GM12878 (cell line): ENCODE results near the gene SNED1. TPM values are rescaled to one million over a fixed set of nuclear protein-coding genes. Genes with fewer than 3 reads are reported as not detected.

Experiments used
- ATAC-seq: fragments of 200-7000 bp; cut with Tn5 transposase; 3 replicates; pipeline ENCODE4 v1.9.1; 2020; ENCODE audit warnings: mild to moderate bottlenecking, moderate library complexity
- BruUV-seq: library from RNA; stranded (reverse); fragments of 400-500 nt; replicated peaks from 2 replicates; lab custom pipeline; 2021; lab: Mats Ljungman, UMichigan
- CTCF ChIA-PET: fragments of 300-600 bp; sonication (Branson Sonifier 250); formaldehyde crosslinking; extraction: SDS; loops from one replicate; lab custom pipeline; 2021; ENCODE audit warnings: inconsistent platforms; lab: Yijun Ruan, JAX
- POLR2A ChIA-PET: fragments of 350-600 bp; formaldehyde crosslinking; extraction: SDS; loops from one replicate; lab custom pipeline; 2021; ENCODE audit warnings: inconsistent platforms; lab: Charles Lee
- RAD21 ChIA-PET: fragments of 300-600 bp; sonication (Branson Sonifier 250); formaldehyde crosslinking; loops from one replicate; lab custom pipeline; 2023; ENCODE audit warnings: antibody characterized with exemption; ENCODE audit not compliant: unreplicated experiment; lab: Charles Lee
- SMC1A ChIA-PET: fragments of 300-600 bp; sonication (Branson Sonifier 250); formaldehyde crosslinking; loops from one replicate; lab custom pipeline; 2023; ENCODE audit not compliant: unreplicated experiment, uncharacterized antibody; lab: Charles Lee
- DNase-seq: peaks from one replicate; pipeline ENCODE4 v3.0.0-alpha.2; 2011; ENCODE audit warnings: low read depth, low spot score
- FAIRE-seq: peaks from 3 replicates; lab custom pipeline; 2011; peaks lifted over from hg19 to GRCh38; lab: Jason Lieb, UNC
- H2AFZ ChIP-seq: 2 replicates; pipeline ENCODE4 v1.6.0; 2011; ENCODE audit warnings: low read depth, low read length, control low read depth; ENCODE audit not compliant: control insufficient read depth
- H3K27ac ChIP-seq: 2 replicates; pipeline ENCODE4 v1.5.1; 2011; ENCODE audit warnings: control low read depth; ENCODE audit not compliant: control insufficient read depth, insufficient read depth
- H3K27me3 ChIP-seq, 2 experiments: replicated peaks in 1 of 2; 2 replicates each; pipeline versions ENCODE4 v1.6.0 to v1.6.1; 2011; ENCODE audit warnings: low read length in 1 of 2; ENCODE audit not compliant: control insufficient read depth in 2 of 2, insufficient read depth in 2 of 2
- H3K36me3 ChIP-seq, 2 experiments: 2 replicates each; pipeline ENCODE4 v1.5.1; 2011; ENCODE audit warnings: low read length in 1 of 2; ENCODE audit not compliant: control insufficient read depth in 2 of 2, insufficient read depth in 2 of 2
- H3K4me1 ChIP-seq: 2 replicates; pipeline ENCODE4 v1.6.1; 2011; ENCODE audit warnings: mild to moderate bottlenecking, low read length, moderate library complexity, mixed read lengths; ENCODE audit not compliant: control insufficient read depth, insufficient read depth
- H3K4me2 ChIP-seq: 2 replicates; pipeline ENCODE4 v1.6.0; 2011; ENCODE audit warnings: control low read depth; ENCODE audit not compliant: control insufficient read depth, insufficient read depth
- H3K4me3 ChIP-seq: fragments of 200-600 bp; sonication (generic); 2 replicates; pipeline ENCODE4 v1.5.1; 2016
- H3K79me2 ChIP-seq: 2 replicates; pipeline ENCODE4 v1.6.0; 2011; ENCODE audit warnings: low read length; ENCODE audit not compliant: control insufficient read depth, insufficient read depth
- H3K9ac ChIP-seq: 2 replicates; pipeline ENCODE4 v1.8.0; 2011; ENCODE audit warnings: low read length, control low read depth, mixed read lengths; ENCODE audit not compliant: control insufficient read depth, insufficient read depth
- H3K9me3 ChIP-seq: replicated peaks from 3 replicates; pipeline ENCODE4 v1.5.1; 2011; ENCODE audit warnings: mild to moderate bottlenecking, low read length; ENCODE audit not compliant: control insufficient read depth, insufficient read depth
- H4K20me1 ChIP-seq: 2 replicates; pipeline ENCODE4 v1.6.0; 2011; ENCODE audit not compliant: control insufficient read depth, insufficient read depth
- BRCA1 ChIP-seq: IDR thresholded peaks from 2 replicates; pipeline ENCODE4 v1.6.1; 2011; ENCODE audit warnings: low read depth, low read length, improper control_type of control experiment
- E2F8 ChIP-seq: fragments of 450-650 bp; IDR thresholded peaks from 2 replicates; pipeline ENCODE4 v1.6.1; 2018; ENCODE audit warnings: mild to moderate bottlenecking, low read depth, moderate library complexity; ENCODE audit not compliant: partially characterized antibody
- ELK1 ChIP-seq: IDR thresholded peaks from 2 replicates; pipeline ENCODE4 v1.6.1; 2012; ENCODE audit warnings: low read depth, low read length, improper control_type of control experiment
- MEF2A ChIP-seq: IDR thresholded peaks from 2 replicates; pipeline ENCODE4 v1.6.1; 2011; ENCODE audit warnings: low read depth, mild to moderate bottlenecking, low read length, moderate library complexity; ENCODE audit not compliant: insufficient read depth
- MEF2B ChIP-seq: fragments of 450-650 bp; IDR thresholded peaks from 2 replicates; pipeline ENCODE4 v1.6.1; 2018; ENCODE audit warnings: mild to moderate bottlenecking, moderate library complexity; ENCODE audit not compliant: partially characterized antibody, poor library complexity, severe bottlenecking
- MXI1 ChIP-seq: fragments of 150-350 bp; IDR thresholded peaks from 2 replicates; pipeline ENCODE4 v1.6.1; 2011; ENCODE audit warnings: low read depth, mild to moderate bottlenecking, inconsistent platforms, low read length, improper control_type of control experiment
- SPI1 ChIP-seq: IDR thresholded peaks from 2 replicates; pipeline ENCODE4 v1.6.1; 2011; ENCODE audit warnings: low read depth, mild to moderate bottlenecking, low read length, moderate library complexity, borderline replicate concordance; ENCODE audit not compliant: insufficient read depth
- WGBS: methylation state at CpG from one replicate; pipeline ENCODE4 v1.1.6; 2016; ENCODE audit warnings: low lambda C conversion rate; ENCODE audit not compliant: insufficient replicate concordance, insufficient coverage; ENCODE audit errors: missing lambda C conversion rate; 5-methylcytosine and 5-hydroxymethylcytosine counted together
- in situ Hi-C: fragments of 300-500 bp; cut with MboI; formaldehyde crosslinking; loops from 9 replicates; pipeline ENCODE4 v1.14.3; 2018; ENCODE audit warnings: mixed read lengths
- intact Hi-C: fragments of 100-400 bp; cut with micrococcal nuclease; formaldehyde crosslinking; loops from one replicate; pipeline ENCODE4 v1.14.2; 2022; ENCODE audit not compliant: unreplicated experiment
- polyA plus RNA-seq, 11 experiments: library from polyadenylated mRNA; depleted of rRNA in 4 of 11; unstranded in 6 of 11; stranded (reverse) in 5 of 11; fragments of >200 nt; fragmentation: Nextera tagmentation in 4 of 11; fragmentation: Illumina TruSeq in 1 of 11; extraction: Ambion mirVana in 4 of 11; extraction: Trizol in 1 of 11; gene quantifications; 1 replicate in 1 of 11; 2 replicates in 10 of 11; pipeline versions ENCODE4 v1.2.1 to v1.2.3, GENCODE V29; 2011 to 2016; ENCODE audit warnings: inconsistent platforms in 2 of 11, missing spikeins in 2 of 11, low read depth in 1 of 11
- total RNA-seq, 4 experiments: library from RNA; depleted of rRNA in 3 of 4; stranded (reverse); fragments of >200 nt in 3 of 4; fragmentation: Illumina TruSeq in 1 of 4; extraction: Trizol in 1 of 4; gene quantifications; 2 replicates each; pipeline versions ENCODE4 v1.2.1 to v1.2.3, GENCODE V29; 2013 to 2021
- TF ChIP-seq, protein P1 (sequence below): fragments of 450-650 bp; formaldehyde crosslinking; IDR thresholded peaks from 2 replicates; pipeline ENCODE4 v1.5.0; 2022; ENCODE audit warnings: mild to moderate bottlenecking, missing genetic modification characterization

Gene SNED1
- total and polyA plus RNA-seq, 10 of the 15 experiments (the other 5 are each of a cell fraction or from before 2014, with no cell fraction given): 0.05 to 8.4 (median 3.0) TPM

DNA sequence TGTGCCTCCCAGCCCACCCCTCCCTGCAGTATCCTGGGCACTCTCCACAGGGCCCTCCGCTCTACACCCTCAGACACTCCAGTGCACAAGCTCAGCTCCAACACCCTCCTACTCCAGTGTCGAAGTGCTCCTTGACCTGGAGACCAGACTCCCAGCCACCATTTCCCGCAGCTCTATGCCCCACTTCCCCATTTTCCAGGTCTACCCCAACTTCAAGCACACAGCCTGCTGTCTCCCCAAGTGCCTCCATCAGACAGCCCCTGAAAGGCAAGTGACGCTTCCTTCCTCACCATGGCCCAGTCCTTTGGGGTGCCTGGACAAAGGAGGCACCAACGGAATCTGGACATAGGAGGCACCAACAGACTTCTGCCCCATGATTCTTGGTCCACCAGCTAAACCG, 143.6 kb downstream of the SNED1 start:
- 97% methylated on average over 6 of the region's 6 CpGs for WGBS
- Histone ChIP-seq H3K4me2 (no peak overlapping the region), H3K27me3 (no peaks in the 10 kb centered on the region; a peak in 1 of 4 replicates), H3K9me3 (no peaks in the 10 kb centered on the region), H3K4me3 (no peak overlapping the region), H3K79me2 (peaks cover 10% of the 10 kb centered on the region), H3K9ac (no peak overlapping the region), H3K4me1 (peaks cover 4% of the 10 kb centered on the region; the same call in 1 of the 2 replicates), H2AFZ (no peak overlapping the region), H4K20me1 (no peaks in the 10 kb centered on the region), H3K27ac (no peak overlapping the region), H3K36me3 (peaks cover 6 to 18% of the 10 kb centered on the region in 2 experiments)
- ChIA-PET POLR2A (no interaction called here), CTCF (no interaction called here), SMC1A (interaction anchor here (1.2 kb wide), 1 partner anchor 24 kb away, joined by 3 read pairs; no protein-coding TSS in a partner anchor), RAD21 (interaction anchor here (0.9 kb wide), 1 partner anchor 43 kb away, joined by 3 read pairs; no protein-coding TSS in a partner anchor)
- no TSS peak for BruUV-seq
- TF ChIP-seq SPI1 (peak; percentile 13; the same call in 1 of the 2 replicates), MEF2A (no peak)
- in situ Hi-C loops (no loop called here), intact Hi-C loops (loop anchor here (10.0 kb wide), 1 partner anchor 57 kb away; no protein-coding TSS in a partner anchor)
- ATAC-seq (no peak), FAIRE-seq (no peak), DNase-seq (no peak)

DNA sequence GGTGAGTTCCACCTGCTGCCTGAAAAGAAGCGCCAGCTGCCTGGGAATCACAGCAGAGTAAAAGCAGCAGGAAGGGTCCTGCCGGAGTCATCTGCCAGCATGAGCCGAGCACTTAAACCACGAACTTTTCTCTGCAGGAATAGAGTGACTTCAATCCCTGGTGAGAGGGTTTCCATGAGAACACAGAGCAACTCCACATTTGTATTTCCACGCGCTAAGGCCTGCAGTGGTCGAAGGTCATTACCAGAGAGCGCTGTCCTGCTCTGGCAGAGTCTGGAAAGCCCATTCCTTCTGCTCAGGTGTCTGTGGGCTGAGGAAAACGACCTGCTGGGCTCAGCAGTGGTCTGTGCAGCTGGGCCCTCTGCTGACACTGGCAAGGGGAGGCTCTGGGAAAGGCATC, 144.2 kb downstream of the SNED1 start:
- in situ Hi-C loops: no loop called here
- no peak for ATAC-seq
- BruUV-seq: no TSS peak
- H3K27ac ChIP-seq: no peak overlapping the region
- no peak overlapping the region for H3K9ac ChIP-seq
- DNase-seq: no peak
- intact Hi-C loops: loop anchor here (10.0 kb wide), 1 partner anchor 58 kb away; no protein-coding TSS in a partner anchor
- H3K27me3 ChIP-seq: no peaks in the 10 kb centered on the region; a peak in 1 of 4 replicates
- SMC1A ChIA-PET: interaction anchor here (1.2 to 1.5 kb wide), 2 partner anchors 25 to 64 kb away, joined by 3 to 5 read pairs; no protein-coding TSS in a partner anchor
- CTCF ChIA-PET: no interaction called here
- H3K4me3 ChIP-seq: no peak overlapping the region
- no peak for FAIRE-seq
- peaks cover 4% of the 10 kb centered on the region for H3K4me1 ChIP-seq
- H3K79me2 ChIP-seq: peaks cover 11% of the 10 kb centered on the region
- H3K4me2 ChIP-seq: no peak overlapping the region
- H3K36me3 ChIP-seq: peaks cover 5 to 14% of the 10 kb centered on the region in 2 experiments
- POLR2A ChIA-PET: no interaction called here
- no peaks in the 10 kb centered on the region for H3K9me3 ChIP-seq
- no peaks in the 10 kb centered on the region for H4K20me1 ChIP-seq
- WGBS: 88% methylated on average over 9 of the region's 9 CpGs
- RAD21 ChIA-PET: interaction anchor here (0.9 kb wide), 1 partner anchor 43 kb away, joined by 3 read pairs; no protein-coding TSS in a partner anchor
- no peak overlapping the region for H2AFZ ChIP-seq
- no peak for TF ChIP-seq MEF2B
- TF ChIP-seq MXI1: no peak
- no peak for TF ChIP-seq ELK1
- TF ChIP-seq, protein P1, sequence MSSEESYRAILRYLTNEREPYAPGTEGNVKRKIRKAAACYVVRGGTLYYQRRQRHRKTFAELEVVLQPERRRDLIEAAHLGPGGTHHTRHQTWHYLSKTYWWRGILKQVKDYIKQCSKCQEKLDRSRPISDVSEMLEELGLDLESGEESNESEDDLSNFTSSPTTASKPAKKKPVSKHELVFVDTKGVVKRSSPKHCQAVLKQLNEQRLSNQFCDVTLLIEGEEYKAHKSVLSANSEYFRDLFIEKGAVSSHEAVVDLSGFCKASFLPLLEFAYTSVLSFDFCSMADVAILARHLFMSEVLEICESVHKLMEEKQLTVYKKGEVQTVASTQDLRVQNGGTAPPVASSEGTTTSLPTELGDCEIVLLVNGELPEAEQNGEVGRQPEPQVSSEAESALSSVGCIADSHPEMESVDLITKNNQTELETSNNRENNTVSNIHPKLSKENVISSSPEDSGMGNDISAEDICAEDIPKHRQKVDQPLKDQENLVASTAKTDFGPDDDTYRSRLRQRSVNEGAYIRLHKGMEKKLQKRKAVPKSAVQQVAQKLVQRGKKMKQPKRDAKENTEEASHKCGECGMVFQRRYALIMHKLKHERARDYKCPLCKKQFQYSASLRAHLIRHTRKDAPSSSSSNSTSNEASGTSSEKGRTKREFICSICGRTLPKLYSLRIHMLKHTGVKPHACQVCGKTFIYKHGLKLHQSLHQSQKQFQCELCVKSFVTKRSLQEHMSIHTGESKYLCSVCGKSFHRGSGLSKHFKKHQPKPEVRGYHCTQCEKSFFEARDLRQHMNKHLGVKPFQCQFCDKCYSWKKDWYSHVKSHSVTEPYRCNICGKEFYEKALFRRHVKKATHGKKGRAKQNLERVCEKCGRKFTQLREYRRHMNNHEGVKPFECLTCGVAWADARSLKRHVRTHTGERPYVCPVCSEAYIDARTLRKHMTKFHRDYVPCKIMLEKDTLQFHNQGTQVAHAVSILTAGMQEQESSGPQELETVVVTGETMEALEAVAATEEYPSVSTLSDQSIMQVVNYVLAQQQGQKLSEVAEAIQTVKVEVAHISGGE (CRISPR knock-in tag): no peak
- no peak for TF ChIP-seq E2F8
- TF ChIP-seq BRCA1: no peak
